GM10248 (cell line): ENCODE data around the gene NOTCH3.
A peak's percentile ranks its signal among the peaks of the same experiment; 100 is the strongest.

ENCODE experiments used
- CTCF ChIA-PET: fragments of 300-600 bp; sonication (Branson Sonifier 250); formaldehyde crosslinking; extraction: SDS; loops from one replicate; lab custom pipeline; 2021; ENCODE audit warnings: antibody characterized with exemption; lab: Yijun Ruan, JAX
- POLR2A ChIA-PET: fragments of 350-650 bp; sonication (Branson Sonifier 250); formaldehyde crosslinking; extraction: SDS; loops from one replicate; lab custom pipeline; 2020; ENCODE audit warnings: antibody characterized with exemption; lab: Yijun Ruan, JAX
- DNase-seq: peaks from one replicate; pipeline ENCODE4 v3.0.0; 2012; ENCODE audit errors: extremely low spot score
- TF ChIP-seq, protein P1 (sequence below): IDR thresholded peaks from 2 replicates; pipeline ENCODE4 v1.5.1; 2012; ENCODE audit warnings: mild to moderate bottlenecking, low read depth; ENCODE audit errors: extremely low read depth, missing control alignments, control extremely low read depth

NOTCH3 gene

GRCh38 chr19:15180451-15181390 is 20.1 kb downstream of the NOTCH3 start:
- POLR2A ChIA-PET, result no interaction called here
- TF ChIP-seq, protein P1, sequence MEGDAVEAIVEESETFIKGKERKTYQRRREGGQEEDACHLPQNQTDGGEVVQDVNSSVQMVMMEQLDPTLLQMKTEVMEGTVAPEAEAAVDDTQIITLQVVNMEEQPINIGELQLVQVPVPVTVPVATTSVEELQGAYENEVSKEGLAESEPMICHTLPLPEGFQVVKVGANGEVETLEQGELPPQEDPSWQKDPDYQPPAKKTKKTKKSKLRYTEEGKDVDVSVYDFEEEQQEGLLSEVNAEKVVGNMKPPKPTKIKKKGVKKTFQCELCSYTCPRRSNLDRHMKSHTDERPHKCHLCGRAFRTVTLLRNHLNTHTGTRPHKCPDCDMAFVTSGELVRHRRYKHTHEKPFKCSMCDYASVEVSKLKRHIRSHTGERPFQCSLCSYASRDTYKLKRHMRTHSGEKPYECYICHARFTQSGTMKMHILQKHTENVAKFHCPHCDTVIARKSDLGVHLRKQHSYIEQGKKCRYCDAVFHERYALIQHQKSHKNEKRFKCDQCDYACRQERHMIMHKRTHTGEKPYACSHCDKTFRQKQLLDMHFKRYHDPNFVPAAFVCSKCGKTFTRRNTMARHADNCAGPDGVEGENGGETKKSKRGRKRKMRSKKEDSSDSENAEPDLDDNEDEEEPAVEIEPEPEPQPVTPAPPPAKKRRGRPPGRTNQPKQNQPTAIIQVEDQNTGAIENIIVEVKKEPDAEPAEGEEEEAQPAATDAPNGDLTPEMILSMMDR, result no peak
- no peak for DNase-seq
- CTCF ChIA-PET, result interaction anchor here (0.9 to 2.5 kb wide), 2 partner anchors 25 to 374 kb away, joined by 3 to 16 read pairs; no protein-coding TSS in a partner anchor

DNA sequence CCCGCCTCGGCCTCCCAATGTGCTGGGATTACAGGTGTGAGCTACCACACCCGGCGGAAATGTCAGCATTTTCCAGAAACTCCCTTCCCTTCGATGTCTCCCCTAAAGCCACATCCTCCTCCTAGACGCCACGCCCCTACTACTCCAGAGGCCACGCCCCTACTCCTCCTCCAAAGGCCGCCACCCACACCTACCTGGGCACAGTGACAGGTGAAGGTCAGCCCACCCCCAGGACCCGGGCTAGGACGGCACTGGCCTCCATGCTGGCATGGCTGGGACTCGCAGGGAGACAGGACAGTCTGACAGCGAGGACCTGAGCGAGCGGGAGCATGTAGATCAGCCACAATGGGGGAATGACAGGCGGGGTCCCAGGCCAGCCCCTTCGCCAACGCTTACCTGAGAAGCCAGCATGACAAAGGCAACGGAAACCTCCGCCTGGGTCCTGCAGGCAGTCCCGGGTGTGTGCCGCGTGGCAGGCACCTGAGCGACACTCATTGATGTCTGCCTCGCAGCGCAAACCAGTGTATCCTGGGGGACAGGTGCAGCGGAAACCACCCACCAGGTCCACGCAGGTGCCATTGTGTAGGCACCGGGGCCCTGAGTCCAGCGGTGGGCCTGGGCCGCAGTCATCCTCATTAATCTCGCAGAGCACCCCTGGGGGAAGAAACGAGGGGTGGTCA is 22.0 kb downstream of the NOTCH3 start:
- ChIA-PET CTCF (interaction anchor here (0.8 to 2.6 kb wide), 6 partner anchors 89 to 381 kb away, joined by 3 to 24 read pairs (median 10); no protein-coding TSS in a partner anchor), POLR2A (no interaction called here)
- TF ChIP-seq, protein P1, result no peak
- DNase-seq, result no peak

DNA sequence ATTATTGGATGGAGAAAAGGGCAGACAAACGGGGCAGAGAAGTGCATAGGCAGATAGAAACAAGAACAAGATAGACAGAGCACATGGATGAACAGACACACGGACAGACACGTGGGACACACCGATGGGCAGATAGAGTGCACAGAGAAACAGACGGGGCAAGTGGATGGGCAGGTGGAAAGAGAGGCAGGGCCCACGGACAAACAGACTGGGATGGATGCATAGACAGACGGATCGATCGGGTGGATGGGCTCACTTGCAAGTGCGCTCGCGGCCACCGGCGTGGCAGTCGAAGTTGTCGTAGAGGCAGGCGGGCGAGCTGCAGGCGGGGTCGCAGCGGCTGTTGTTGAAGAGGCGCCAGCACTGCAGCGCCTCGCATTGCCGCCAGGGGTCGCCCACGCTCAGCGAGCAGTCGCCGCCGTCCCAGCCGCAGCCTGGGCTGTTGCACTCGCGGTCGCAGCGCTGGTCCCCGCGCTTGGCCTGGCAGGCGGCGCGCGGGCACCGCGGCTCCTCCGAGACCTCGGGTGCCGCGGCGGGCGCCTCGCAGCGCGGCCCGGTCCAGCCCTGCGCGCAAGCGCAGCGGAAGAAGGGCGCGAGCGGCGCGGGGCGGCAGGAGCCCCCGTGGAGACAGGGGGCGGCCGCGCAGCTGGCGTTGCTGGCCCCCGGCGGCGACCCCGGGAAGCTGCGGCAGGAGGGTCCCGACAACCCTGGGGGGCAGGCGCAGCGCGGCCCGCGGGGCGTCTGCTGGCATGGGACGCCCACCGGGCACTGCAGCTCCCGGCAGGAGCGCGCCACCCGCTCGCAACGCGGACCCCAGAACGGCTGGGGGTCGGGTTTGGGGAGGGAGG is 23.3 kb downstream of the NOTCH3 start:
- TF ChIP-seq, protein P1, result peak; percentile 96
- ChIA-PET CTCF (interaction anchor here (0.6 to 2.8 kb wide), 20 partner anchors 9 to 1046 kb away, joined by 3 to 24 read pairs (median 4); partner anchors contain the start of gene AKAP8L), POLR2A (no interaction called here)
- DNase-seq, result peak; percentile 90

- ChIA-PET POLR2A (no interaction called here), CTCF (interaction anchor here (0.9 to 2.8 kb wide), 7 partner anchors 21 to 383 kb away, joined by 3 to 11 read pairs (median 5); partner anchors contain the start of gene AKAP8L)
- TF ChIP-seq, protein P1, result no peak
- DNase-seq, result no peak
These were observed 25.2 kb downstream of the NOTCH3 start for GRCh38 chr19:15175609-15176008.

DNA sequence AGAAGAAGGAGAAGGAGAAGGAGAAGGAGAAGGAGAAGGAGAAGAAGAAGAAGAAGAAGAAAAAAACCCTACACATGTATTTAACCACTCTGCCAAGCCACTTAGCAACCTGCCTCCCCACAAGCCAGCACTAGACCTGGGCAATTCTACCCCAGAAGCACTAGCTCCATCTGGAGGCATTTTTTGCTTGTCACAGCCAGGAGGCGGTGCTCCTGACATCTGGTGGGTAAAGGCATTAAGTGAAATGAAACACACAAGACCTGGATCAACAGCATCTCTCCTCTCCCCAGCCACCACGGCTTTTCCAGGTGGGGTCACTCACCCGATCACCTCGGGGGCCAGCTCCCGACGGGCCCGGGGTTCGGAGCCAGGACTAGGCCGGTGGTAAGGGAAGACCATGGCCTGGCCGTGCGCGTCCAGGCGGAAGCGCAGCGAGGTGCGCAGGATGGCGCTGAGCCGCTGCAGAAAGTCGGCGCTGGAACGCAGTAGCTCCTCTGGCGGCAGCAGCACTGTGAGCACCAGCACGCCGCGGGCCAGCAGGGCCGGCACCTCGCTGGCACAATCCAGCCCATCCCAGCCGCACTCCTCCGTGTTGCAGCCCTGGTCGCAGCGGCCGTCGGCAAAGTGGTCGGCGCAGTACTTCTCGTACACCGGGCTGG is 26.9 kb downstream of the NOTCH3 start:
- ChIA-PET CTCF (interaction anchor here (3.2 kb wide), 2 partner anchors 12 to 381 kb away, joined by 11 to 14 read pairs; no protein-coding TSS in a partner anchor), POLR2A (no interaction called here)
- DNase-seq, result no peak
- TF ChIP-seq, protein P1, result peak; percentile 19
